C4-2B (cell line): ENCODE results near the gene GRID1.

Source experiments
- H3K27ac ChIP-seq: fragments of 450-650 bp; 2 replicates; pipeline ENCODE4 v1.5.1; 2017
- ZFX ChIP-seq: fragments of 450-650 bp; IDR thresholded peaks from 2 replicates; pipeline ENCODE4 v1.6.1; 2017
- TF ChIP-seq, protein P1 (sequence below): fragments of 450-650 bp; conservative IDR thresholded peaks from 2 replicates; pipeline ENCODE4 v1.5.1; 2017; ENCODE audit warnings: mild to moderate bottlenecking

Gene GRID1

DNA sequence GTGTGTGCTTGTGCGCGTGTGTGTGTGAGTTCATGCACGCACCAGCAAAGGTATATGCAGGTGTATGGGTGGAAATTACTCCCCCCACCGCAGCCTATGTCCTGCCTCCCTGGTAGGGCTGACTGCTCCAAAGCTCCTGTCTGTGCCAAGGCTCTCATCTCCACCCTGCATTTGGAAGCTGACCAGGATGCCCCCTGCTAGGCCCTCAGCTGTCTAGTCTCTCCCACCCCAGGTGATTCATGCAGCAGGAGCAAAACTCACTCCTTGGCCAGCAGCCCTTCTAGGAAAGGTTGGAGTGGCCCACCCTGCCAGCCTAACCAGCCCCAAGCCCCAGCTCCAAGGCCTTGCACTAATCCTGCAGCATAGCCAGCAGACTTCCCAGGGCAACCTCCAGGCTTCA lies 148.4 kb downstream of the GRID1 start:
- TF ChIP-seq ZFX = no peak
- H3K27ac ChIP-seq = no peak overlapping the region

DNA sequence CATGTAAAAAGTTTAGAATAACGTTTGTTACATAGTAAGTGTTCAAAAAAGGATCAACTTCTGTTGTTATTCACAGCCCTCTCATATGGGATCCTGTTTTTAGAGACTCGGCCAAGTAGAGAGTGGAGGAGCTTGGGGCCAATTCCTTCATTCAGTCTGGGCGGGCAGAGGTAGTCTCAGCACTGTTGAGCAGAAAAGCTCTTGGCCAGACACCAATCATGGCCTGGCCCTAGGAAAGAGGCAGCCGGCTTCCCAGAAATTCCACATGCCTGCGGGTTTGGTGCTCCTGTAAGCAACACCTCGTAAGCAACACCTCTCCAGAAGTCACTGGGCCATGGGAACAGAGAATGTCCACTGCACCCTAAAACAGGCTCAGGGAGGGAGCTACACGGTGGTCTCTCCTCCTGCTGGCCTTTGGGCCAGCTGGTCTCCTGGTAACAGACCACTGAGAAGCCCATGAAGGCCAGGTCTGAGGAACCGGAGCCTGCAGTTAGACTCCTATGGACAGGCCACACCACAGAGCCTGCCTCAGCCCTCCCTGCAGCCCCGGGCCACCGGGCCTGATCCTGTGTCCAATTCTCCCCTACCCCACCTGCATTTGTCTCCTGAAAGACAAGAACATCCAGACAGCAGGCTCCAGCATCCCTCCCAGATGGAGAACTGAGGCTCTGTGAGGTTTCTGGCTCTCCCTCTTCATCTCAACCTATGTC lies 149.1 kb downstream of the GRID1 start:
- TF ChIP-seq, protein P1, sequence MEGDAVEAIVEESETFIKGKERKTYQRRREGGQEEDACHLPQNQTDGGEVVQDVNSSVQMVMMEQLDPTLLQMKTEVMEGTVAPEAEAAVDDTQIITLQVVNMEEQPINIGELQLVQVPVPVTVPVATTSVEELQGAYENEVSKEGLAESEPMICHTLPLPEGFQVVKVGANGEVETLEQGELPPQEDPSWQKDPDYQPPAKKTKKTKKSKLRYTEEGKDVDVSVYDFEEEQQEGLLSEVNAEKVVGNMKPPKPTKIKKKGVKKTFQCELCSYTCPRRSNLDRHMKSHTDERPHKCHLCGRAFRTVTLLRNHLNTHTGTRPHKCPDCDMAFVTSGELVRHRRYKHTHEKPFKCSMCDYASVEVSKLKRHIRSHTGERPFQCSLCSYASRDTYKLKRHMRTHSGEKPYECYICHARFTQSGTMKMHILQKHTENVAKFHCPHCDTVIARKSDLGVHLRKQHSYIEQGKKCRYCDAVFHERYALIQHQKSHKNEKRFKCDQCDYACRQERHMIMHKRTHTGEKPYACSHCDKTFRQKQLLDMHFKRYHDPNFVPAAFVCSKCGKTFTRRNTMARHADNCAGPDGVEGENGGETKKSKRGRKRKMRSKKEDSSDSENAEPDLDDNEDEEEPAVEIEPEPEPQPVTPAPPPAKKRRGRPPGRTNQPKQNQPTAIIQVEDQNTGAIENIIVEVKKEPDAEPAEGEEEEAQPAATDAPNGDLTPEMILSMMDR = no peak
- TF ChIP-seq ZFX = no peak
- H3K27ac ChIP-seq = no peak overlapping the region

DNA sequence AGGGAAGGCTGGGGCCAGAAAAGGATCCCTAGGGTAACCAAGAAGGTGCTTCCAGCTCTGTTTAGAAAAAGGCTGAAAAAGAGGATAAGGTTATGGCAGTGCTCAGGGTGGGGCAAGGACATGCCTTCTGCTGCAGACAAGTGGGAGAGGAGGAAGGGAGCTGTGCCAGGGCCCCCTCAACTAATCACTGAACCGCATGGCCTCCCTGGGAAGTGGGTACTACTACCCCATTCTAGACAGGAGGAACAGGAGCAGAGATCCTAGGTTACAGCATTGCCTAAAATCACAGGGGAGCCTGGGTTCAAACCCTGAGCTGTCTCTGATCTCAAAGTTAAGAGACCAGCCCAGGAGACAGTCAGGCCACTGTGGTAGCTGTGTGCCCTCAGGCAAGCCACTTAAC lies 149.7 kb downstream of the GRID1 start:
- TF ChIP-seq, protein P1 = no peak
- TF ChIP-seq ZFX = no peak
- no peak overlapping the region for H3K27ac ChIP-seq

DNA sequence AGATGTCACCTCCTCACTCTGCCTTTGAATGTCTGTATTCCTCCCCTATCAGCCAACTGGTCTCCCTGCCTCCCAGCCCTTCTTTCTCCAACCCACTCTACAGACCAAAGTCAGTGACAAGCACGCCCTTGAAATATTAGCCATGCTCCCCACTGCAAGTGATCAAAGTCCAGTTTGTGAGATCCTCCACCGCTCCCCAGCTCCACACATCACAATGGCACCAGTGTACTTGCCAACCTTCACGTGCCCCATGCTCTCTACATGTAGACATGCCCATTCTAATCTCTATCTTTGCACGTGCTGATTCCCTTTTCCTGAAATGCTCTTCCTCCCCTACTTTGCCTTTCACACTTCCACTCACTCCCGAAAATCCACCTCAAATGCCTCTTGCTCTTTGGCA lies 150.9 kb downstream of the GRID1 start:
- H3K27ac ChIP-seq = no peak overlapping the region
- no peak for TF ChIP-seq ZFX
- TF ChIP-seq, protein P1 = no peak

DNA sequence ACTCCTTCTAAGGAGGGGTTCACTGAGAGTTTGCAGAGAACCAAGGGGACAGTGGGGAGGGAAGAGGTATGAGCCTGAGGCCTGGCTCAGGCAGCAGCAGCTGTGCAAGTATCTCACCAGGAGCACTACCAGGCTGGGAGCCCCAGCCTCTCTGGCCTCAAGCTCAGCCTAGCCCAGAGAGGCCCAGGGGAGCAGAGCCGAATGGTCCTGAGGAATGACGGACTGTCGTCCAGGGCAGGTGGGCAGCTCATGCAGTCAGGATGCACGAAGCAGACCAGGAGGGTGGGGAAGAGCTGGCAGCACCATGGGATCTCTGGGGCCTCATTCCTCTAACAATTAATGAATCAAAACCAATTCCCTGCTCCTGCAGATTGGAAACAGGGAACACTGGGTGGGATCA lies 151.5 kb downstream of the GRID1 start:
- no peak for TF ChIP-seq ZFX
- TF ChIP-seq, protein P1 = no peak
- H3K27ac ChIP-seq = no peak overlapping the region

DNA sequence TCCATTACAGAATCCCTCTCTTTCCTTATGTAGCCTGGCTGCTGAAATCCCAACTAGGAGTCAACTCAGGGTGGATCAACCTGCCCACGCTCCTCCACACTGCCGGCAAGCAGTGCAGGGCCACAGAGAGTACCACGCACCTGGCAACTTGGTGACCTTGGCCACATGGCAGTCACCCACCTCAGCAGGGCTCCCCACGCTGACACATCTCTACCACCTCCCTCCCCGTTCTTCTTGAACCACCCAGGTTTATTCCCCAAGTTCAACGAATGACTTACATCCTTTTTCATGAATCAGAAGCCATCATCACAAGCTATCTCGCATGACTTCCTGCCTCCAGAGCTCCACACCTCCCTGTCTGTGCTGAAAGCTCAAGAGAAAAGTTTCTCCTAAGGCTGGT lies 153.4 kb downstream of the GRID1 start:
- H3K27ac ChIP-seq = no peak overlapping the region
- TF ChIP-seq, protein P1 = no peak
- TF ChIP-seq ZFX = no peak

DNA sequence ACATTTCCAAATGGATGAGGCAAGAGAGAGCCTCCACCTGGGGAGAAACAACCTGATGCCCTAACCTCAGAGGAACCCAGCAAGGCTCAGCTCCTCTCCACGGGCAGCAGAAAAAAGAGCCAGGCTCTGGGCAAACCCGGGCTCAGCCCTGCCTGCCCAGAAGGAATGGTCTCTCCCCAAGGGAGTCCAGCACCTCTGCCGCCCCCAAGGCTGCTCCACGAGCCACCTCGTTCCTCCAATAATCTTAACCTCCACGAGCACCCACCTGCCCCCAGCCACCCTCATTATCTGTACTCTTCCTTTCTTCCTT lies 154.2 kb downstream of the GRID1 start:
- H3K27ac ChIP-seq = no peak overlapping the region
- TF ChIP-seq, protein P1 = no peak
- no peak for TF ChIP-seq ZFX

DNA sequence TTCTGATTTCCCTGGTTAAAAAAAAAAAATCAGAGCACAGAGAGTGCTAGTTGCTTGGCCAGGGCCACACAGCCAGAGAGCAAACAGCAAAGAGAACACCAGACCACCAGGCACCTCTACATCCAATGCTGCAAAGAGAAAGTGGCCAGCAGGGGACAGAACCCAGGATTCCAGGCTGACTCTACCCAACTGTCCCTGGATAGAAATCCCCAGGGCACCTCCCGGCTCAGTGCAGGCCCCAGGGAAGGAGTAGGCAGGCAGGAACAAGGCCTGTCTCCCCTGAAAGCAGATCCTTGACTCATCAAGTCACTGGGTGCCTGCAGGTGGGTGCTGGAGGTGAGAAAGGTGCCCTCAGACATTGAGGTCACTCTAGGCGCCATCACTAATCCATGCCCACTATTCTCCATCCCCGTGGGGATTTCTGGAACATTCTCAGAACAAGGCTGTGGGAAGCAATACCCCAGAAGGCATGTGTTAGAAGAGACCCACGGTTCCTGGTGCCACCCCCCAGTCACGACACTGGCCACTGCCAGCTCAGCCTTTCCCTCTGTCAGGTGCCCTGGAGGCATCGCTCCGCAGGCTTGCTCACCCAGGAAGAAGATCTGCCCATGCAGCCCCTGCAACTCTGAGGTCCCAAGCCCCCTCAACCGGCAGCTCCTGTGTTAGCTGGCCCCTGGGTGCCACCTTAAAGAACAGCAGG lies 154.8 kb downstream of the GRID1 start:
- TF ChIP-seq, protein P1 = no peak
- no peak for TF ChIP-seq ZFX

More for the DNA sequence above, 154.8 kb downstream of the GRID1 start:
- H3K27ac ChIP-seq = no peak overlapping the region
